SK-N-SH treated with all-trans-retinoic acid at 6 μM for 48 hours (cell line): ENCODE results near the gene IL12RB1.

Experiments used
- ATAC-seq: fragments of 200-7000 bp; cut with Tn5 transposase; 3 replicates; pipeline ENCODE4 v1.9.1; 2020; ENCODE audit warnings: mild to moderate bottlenecking, moderate library complexity
- ARNTL ChIP-seq: fragments of 450-650 bp; formaldehyde crosslinking; IDR thresholded peaks from 2 replicates; pipeline ENCODE4 v1.5.0; 2020; ENCODE audit warnings: low read depth, mild to moderate bottlenecking, moderate library complexity, borderline replicate concordance
- BACH2 ChIP-seq: fragments of 250-450 bp; sonication (Bioruptor Pico); IDR thresholded peaks from 2 replicates; pipeline ENCODE4 v1.9.0; 2021; ENCODE audit warnings: mild to moderate bottlenecking, borderline replicate concordance
- CSDC2 ChIP-seq: fragments of 250-450 bp; sonication (Bioruptor Pico); IDR thresholded peaks from 2 replicates; pipeline ENCODE4 v1.5.0; 2020; ENCODE audit warnings: mild to moderate bottlenecking, moderate library complexity
- ESRRG ChIP-seq: fragments of 250-450 bp; sonication (Bioruptor Pico); IDR thresholded peaks from 2 replicates; pipeline ENCODE4 v1.6.1; 2021; ENCODE audit warnings: mild to moderate bottlenecking
- GLIS3 ChIP-seq: fragments of 250-450 bp; sonication (Bioruptor Pico); IDR thresholded peaks from 2 replicates; pipeline ENCODE4 v1.5.0; 2020; ENCODE audit warnings: mild to moderate bottlenecking, moderate library complexity
- OSR1 ChIP-seq: fragments of 250-450 bp; sonication (Bioruptor Pico); IDR thresholded peaks from 2 replicates; pipeline ENCODE4 v1.8.0; 2022; ENCODE audit warnings: moderate library complexity, mild to moderate bottlenecking, inconsistent platforms
- PPARA ChIP-seq: fragments of 250-450 bp; sonication (Bioruptor Pico); IDR thresholded peaks from 2 replicates; pipeline ENCODE4 v1.5.0; 2020; ENCODE audit warnings: mild to moderate bottlenecking, borderline replicate concordance
- RARB ChIP-seq: fragments of 250-450 bp; sonication (Bioruptor Pico); IDR thresholded peaks from 2 replicates; pipeline ENCODE4 v1.8.0; 2021; ENCODE audit warnings: mild to moderate bottlenecking, moderate library complexity
- SNAI2 ChIP-seq: fragments of 250-450 bp; sonication (Bioruptor Pico); IDR thresholded peaks from 2 replicates; pipeline ENCODE4 v1.5.0; 2020; ENCODE audit warnings: mild to moderate bottlenecking, moderate library complexity
- TCF4 ChIP-seq: fragments of 250-450 bp; sonication (Bioruptor Pico); IDR thresholded peaks from 2 replicates; pipeline ENCODE4 v1.8.0; 2021; ENCODE audit warnings: mild to moderate bottlenecking, moderate library complexity, borderline replicate concordance
- TOX ChIP-seq: fragments of 250-450 bp; sonication (Bioruptor Pico); IDR thresholded peaks from 2 replicates; pipeline ENCODE4 v1.8.0; 2021; ENCODE audit warnings: mild to moderate bottlenecking, moderate library complexity, borderline replicate concordance
- ZC3H10 ChIP-seq: fragments of 250-450 bp; sonication (Bioruptor Pico); IDR thresholded peaks from 2 replicates; pipeline ENCODE4 v1.5.1; 2021; ENCODE audit warnings: mild to moderate bottlenecking, moderate library complexity
- ZFP3 ChIP-seq: fragments of 250-450 bp; sonication (Bioruptor Pico); IDR thresholded peaks from 2 replicates; pipeline ENCODE4 v1.5.0; 2020; ENCODE audit warnings: mild to moderate bottlenecking, moderate library complexity
- ZFP30 ChIP-seq: fragments of 450-650 bp; formaldehyde crosslinking; IDR thresholded peaks from 2 replicates; pipeline ENCODE4 v1.5.0; 2022; ENCODE audit warnings: mild to moderate bottlenecking, moderate library complexity
- ZNF565 ChIP-seq: fragments of 450-650 bp; formaldehyde crosslinking; conservative IDR thresholded peaks from 2 replicates; pipeline ENCODE4 v1.5.0; 2020; ENCODE audit warnings: low read depth, mild to moderate bottlenecking, moderate library complexity
- ZNF70 ChIP-seq: fragments of 450-650 bp; formaldehyde crosslinking; IDR thresholded peaks from 2 replicates; pipeline ENCODE4 v1.5.0; 2020; ENCODE audit warnings: mild to moderate bottlenecking, moderate library complexity
- ZNF8 ChIP-seq: fragments of 450-650 bp; formaldehyde crosslinking; IDR thresholded peaks from 2 replicates; pipeline ENCODE4 v1.5.0; 2020; ENCODE audit warnings: mild to moderate bottlenecking, moderate library complexity
- TF ChIP-seq, protein P1 (sequence below): fragments of 250-450 bp; sonication (Bioruptor Pico); IDR thresholded peaks from 2 replicates; pipeline ENCODE4 v1.5.1; 2021; ENCODE audit warnings: mild to moderate bottlenecking, moderate library complexity
- TF ChIP-seq, protein P2 (sequence below): fragments of 250-450 bp; sonication (Bioruptor Pico); IDR thresholded peaks from 2 replicates; pipeline ENCODE4 v1.8.0; 2020; ENCODE audit warnings: mild to moderate bottlenecking, moderate library complexity, borderline replicate concordance
- TF ChIP-seq, protein P3 (sequence below): fragments of 250-450 bp; sonication (Bioruptor Pico); IDR thresholded peaks from 2 replicates; pipeline ENCODE4 v1.8.0; 2021; ENCODE audit warnings: low read depth, mild to moderate bottlenecking, moderate library complexity, borderline replicate concordance
- TF ChIP-seq, protein P4 (sequence below): fragments of 250-450 bp; sonication (Bioruptor Pico); IDR thresholded peaks from 2 replicates; pipeline ENCODE4 v1.5.1; 2020; ENCODE audit warnings: low read depth, mild to moderate bottlenecking, moderate library complexity
- TF ChIP-seq, protein P5 (sequence below): fragments of 250-450 bp; sonication (Bioruptor Pico); IDR thresholded peaks from 2 replicates; pipeline ENCODE4 v1.5.0; 2020; ENCODE audit warnings: mild to moderate bottlenecking, moderate library complexity

IL12RB1 gene

DNA sequence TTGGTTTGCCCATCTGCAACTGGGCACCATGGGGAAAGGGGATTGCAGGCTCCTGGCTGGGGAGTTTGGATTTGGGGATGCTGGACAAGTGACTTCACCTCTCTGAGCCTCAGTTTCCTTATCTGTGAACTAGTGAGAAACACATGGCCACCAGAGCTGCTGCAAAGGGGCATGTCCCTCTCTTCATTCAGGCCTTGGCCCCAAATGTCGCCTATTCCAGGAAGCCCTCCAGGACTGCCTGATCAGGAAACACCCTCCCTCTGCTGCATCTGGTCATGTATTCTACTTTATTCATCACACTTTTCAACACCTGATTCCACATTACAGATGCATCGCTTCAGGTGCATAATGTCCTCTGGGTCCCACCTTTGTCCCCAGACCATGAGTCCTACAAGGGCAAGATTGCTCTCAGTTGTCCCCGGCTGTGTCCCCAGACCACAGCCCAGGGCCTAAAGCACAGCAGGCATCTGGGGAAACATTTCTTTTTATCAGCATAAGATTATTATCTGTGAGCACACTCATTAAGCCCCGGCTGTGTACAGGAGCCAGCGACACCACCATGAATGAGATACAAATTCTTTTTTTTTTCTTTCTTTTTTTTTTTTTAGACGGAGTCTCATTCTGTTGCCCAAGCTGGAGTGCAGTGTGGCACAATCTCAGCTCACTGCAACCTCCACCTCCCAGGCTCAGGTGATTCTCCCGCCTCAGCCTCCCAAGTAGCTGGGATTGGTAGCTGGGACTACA, 41.3 kb downstream of the IL12RB1 start:
- TF ChIP-seq OSR1 (no peak), GLIS3 (CRISPR knock-in tag) (no peak), ZNF70 (CRISPR knock-in tag) (no peak), ZFP30 (CRISPR knock-in tag) (no peak), ZNF565 (no peak), TOX (CRISPR knock-in tag) (no peak), SNAI2 (no peak), ESRRG (CRISPR knock-in tag) (no peak), RARB (CRISPR knock-in tag) (no peak), ARNTL (CRISPR knock-in tag) (no peak), TCF4 (CRISPR knock-in tag) (no peak), PPARA (no peak), ZNF8 (no peak), ZC3H10 (CRISPR knock-in tag) (no peak), ZFP3 (CRISPR knock-in tag) (no peak), CSDC2 (CRISPR knock-in tag) (no peak)
- TF ChIP-seq, protein P1, sequence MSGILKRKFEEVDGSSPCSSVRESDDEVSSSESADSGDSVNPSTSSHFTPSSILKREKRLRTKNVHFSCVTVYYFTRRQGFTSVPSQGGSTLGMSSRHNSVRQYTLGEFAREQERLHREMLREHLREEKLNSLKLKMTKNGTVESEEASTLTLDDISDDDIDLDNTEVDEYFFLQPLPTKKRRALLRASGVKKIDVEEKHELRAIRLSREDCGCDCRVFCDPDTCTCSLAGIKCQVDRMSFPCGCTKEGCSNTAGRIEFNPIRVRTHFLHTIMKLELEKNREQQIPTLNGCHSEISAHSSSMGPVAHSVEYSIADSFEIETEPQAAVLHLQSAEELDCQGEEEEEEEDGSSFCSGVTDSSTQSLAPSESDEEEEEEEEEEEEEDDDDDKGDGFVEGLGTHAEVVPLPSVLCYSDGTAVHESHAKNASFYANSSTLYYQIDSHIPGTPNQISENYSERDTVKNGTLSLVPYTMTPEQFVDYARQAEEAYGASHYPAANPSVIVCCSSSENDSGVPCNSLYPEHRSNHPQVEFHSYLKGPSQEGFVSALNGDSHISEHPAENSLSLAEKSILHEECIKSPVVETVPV (CRISPR knock-in tag), result no peak
- TF ChIP-seq, protein P2, sequence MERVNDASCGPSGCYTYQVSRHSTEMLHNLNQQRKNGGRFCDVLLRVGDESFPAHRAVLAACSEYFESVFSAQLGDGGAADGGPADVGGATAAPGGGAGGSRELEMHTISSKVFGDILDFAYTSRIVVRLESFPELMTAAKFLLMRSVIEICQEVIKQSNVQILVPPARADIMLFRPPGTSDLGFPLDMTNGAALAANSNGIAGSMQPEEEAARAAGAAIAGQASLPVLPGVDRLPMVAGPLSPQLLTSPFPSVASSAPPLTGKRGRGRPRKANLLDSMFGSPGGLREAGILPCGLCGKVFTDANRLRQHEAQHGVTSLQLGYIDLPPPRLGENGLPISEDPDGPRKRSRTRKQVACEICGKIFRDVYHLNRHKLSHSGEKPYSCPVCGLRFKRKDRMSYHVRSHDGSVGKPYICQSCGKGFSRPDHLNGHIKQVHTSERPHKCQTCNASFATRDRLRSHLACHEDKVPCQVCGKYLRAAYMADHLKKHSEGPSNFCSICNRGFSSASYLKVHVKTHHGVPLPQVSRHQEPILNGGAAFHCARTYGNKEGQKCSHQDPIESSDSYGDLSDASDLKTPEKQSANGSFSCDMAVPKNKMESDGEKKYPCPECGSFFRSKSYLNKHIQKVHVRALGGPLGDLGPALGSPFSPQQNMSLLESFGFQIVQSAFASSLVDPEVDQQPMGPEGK (CRISPR knock-in tag), result no peak
- TF ChIP-seq, protein P3, sequence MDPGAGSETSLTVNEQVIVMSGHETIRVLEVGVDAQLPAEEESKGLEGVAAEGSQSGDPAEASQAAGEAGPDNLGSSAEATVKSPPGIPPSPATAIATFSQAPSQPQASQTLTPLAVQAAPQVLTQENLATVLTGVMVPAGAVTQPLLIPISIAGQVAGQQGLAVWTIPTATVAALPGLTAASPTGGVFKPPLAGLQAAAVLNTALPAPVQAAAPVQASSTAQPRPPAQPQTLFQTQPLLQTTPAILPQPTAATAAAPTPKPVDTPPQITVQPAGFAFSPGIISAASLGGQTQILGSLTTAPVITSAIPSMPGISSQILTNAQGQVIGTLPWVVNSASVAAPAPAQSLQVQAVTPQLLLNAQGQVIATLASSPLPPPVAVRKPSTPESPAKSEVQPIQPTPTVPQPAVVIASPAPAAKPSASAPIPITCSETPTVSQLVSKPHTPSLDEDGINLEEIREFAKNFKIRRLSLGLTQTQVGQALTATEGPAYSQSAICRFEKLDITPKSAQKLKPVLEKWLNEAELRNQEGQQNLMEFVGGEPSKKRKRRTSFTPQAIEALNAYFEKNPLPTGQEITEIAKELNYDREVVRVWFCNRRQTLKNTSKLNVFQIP (CRISPR knock-in tag), result no peak
- TF ChIP-seq, protein P4, sequence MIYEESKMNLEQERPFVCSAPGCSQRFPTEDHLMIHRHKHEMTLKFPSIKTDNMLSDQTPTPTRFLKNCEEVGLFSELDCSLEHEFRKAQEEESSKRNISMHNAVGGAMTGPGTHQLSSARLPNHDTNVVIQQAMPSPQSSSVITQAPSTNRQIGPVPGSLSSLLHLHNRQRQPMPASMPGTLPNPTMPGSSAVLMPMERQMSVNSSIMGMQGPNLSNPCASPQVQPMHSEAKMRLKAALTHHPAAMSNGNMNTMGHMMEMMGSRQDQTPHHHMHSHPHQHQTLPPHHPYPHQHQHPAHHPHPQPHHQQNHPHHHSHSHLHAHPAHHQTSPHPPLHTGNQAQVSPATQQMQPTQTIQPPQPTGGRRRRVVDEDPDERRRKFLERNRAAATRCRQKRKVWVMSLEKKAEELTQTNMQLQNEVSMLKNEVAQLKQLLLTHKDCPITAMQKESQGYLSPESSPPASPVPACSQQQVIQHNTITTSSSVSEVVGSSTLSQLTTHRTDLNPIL (CRISPR knock-in tag), result no peak
- ATAC-seq, result no peak

DNA sequence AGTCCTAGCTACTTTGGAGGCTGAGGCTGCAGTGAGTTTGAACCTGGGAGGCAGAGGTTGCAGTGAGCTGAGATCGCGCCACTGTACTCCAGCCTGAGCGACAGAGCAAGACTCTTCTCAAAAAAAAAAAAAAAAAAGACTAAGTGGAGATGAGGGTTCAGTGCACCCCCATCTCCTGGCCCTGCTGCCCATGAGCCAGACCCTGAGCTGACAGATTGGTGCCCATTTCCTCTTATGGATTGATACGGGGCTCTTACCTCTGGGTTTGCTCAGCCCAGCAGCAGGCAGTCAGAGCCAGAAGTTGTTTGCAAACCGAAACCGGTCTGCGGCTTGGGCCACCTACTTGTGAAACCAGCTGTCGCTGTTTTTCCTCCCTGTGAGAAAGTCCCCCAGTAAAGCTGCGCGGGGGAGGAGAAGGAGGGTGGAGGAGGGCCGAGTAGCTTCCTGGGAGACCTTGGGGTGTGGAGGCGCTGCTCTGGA, 41.9 kb downstream of the IL12RB1 start:
- ATAC-seq, result peak; percentile 55
- no peak for TF ChIP-seq ZC3H10 (CRISPR knock-in tag)
- no peak for TF ChIP-seq OSR1
- TF ChIP-seq CSDC2 (CRISPR knock-in tag), result no peak
- TF ChIP-seq, protein P5, sequence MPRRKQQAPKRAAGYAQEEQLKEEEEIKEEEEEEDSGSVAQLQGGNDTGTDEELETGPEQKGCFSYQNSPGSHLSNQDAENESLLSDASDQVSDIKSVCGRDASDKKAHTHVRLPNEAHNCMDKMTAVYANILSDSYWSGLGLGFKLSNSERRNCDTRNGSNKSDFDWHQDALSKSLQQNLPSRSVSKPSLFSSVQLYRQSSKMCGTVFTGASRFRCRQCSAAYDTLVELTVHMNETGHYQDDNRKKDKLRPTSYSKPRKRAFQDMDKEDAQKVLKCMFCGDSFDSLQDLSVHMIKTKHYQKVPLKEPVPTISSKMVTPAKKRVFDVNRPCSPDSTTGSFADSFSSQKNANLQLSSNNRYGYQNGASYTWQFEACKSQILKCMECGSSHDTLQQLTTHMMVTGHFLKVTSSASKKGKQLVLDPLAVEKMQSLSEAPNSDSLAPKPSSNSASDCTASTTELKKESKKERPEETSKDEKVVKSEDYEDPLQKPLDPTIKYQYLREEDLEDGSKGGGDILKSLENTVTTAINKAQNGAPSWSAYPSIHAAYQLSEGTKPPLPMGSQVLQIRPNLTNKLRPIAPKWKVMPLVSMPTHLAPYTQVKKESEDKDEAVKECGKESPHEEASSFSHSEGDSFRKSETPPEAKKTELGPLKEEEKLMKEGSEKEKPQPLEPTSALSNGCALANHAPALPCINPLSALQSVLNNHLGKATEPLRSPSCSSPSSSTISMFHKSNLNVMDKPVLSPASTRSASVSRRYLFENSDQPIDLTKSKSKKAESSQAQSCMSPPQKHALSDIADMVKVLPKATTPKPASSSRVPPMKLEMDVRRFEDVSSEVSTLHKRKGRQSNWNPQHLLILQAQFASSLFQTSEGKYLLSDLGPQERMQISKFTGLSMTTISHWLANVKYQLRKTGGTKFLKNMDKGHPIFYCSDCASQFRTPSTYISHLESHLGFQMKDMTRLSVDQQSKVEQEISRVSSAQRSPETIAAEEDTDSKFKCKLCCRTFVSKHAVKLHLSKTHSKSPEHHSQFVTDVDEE, result no peak

DNA sequence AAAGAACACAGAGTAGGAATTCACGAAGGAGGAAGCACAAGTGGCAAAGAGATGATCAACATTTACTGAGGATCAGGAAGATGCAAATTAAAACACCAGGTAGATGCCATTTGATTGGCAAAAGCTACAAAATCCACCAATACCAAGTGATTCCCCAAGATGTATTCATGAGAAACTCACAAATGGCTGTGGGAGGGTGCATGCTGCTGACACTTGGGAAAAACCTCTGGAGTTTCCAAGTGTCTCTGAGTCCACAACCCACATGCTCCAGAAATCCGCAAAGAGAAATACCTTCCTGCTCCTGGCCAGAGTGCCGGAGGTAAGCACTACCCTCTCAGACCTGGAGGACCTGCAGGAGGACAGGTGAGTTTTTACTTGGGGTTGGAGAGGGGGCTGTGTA, 43.1 kb downstream of the IL12RB1 start:
- no peak for ATAC-seq
- no peak for TF ChIP-seq CSDC2 (CRISPR knock-in tag)
- TF ChIP-seq, protein P1 (CRISPR knock-in tag), result no peak
- no peak for TF ChIP-seq ZNF565
- no peak for TF ChIP-seq GLIS3 (CRISPR knock-in tag)
- TF ChIP-seq, protein P3 (CRISPR knock-in tag), result no peak
- TF ChIP-seq TOX (CRISPR knock-in tag), result no peak
- TF ChIP-seq ZFP30 (CRISPR knock-in tag), result no peak
- no peak for TF ChIP-seq ZNF8
- TF ChIP-seq BACH2 (CRISPR knock-in tag), result no peak
- TF ChIP-seq ARNTL (CRISPR knock-in tag), result no peak
- no peak for TF ChIP-seq ESRRG (CRISPR knock-in tag)
